Pancreas (tissue), 10 donors: ENCODE results near the gene BTG4. TPM values are rescaled to one million over a fixed set of nuclear protein-coding genes. Genes with fewer than 3 reads are reported as not detected.

Experiments
- ATAC-seq, 4 donors: fragments of 200-7000 bp; cut with Tn5 transposase; one replicate each; pipeline versions ENCODE4 v1.8.0 to v1.9.1; 2020; ENCODE audit warnings: mild to moderate bottlenecking in 4 of 4, moderate library complexity in 4 of 4
- DNase-seq, 6 donors: peaks; one replicate each; pipeline ENCODE4 v3.0.0-alpha.2; 2020
- FAIRE-seq: peaks from 2 replicates; lab custom pipeline; 2012; peaks lifted over from hg19 to GRCh38; lab: Jason Lieb, UNC
- H3K27ac ChIP-seq, 4 donors: fragments of 200-600 bp; sonication (generic); 1 replicate in 3 of 4; 2 replicates in 1 of 4; pipeline versions ENCODE4 v1.5.0 to v1.8.0; 2020
- H3K27me3 ChIP-seq, 4 donors: fragments of 200-600 bp; one replicate each; pipeline ENCODE4 v1.8.0; 2021
- H3K36me3 ChIP-seq, 3 donors: fragments of 200-600 bp; sonication (generic) in 1 of 3; one replicate each; pipeline versions ENCODE4 v1.5.0 to v1.8.0; 2020 to 2021
- H3K4me1 ChIP-seq, 3 donors: fragments of 200-600 bp; one replicate each; pipeline ENCODE4 v1.8.0; 2021
- H3K4me3 ChIP-seq, 4 donors: fragments of 200-600 bp; sonication (generic) in 2 of 4; one replicate each; pipeline versions ENCODE4 v1.5.0 to v1.8.0; 2020 to 2021
- H3K9me3 ChIP-seq, 4 donors: fragments of 200-600 bp; one replicate each; pipeline ENCODE4 v1.8.0; 2021
- WGBS, 2 donors: extraction: QIAGEN DNeasy Blood & Tissue Kit; methylation state at CpG; one replicate each; pipeline ENCODE4 v1.1.7; 2013; 5-methylcytosine and 5-hydroxymethylcytosine counted together
- intact Hi-C, 3 donors: fragments of 100-400 bp; cut with DNase I; formaldehyde crosslinking; loops; one replicate each; pipeline versions ENCODE4 v1.11.1 to v1.14.2; 2022
- polyA plus RNA-seq, 2 donors: library from polyadenylated mRNA; stranded (reverse); fragments of 200-250 nt; gene quantifications; one replicate each; pipeline ENCODE4 v1.2.3, GENCODE V29; 2013
- total RNA-seq, 6 donors: library from RNA; stranded (reverse); fragmentation: NEBNext Ultra II Directional in 4 of 6; extraction: Animal tissue kit (Norgen Biotek cat#: 25700) in 4 of 6; gene quantifications; one replicate each; pipeline versions ENCODE4 v1.2.1 to v1.2.4, GENCODE V29; 2021 to 2023
- TF ChIP-seq, protein P1 (sequence below), 4 donors: fragments of 200-600 bp; sonication (generic) in 3 of 4; IDR thresholded peaks; one replicate each; pipeline versions ENCODE4 v1.5.0 to v1.8.0; 2021; ENCODE audit warnings: antibody characterized with exemption in 4 of 4
- donor health status: healthy with polysubstance abuse.
- donor health status: DM: no; HTN: no; CAD: no; lungs with moderate emphysema.
- donor health status: DM: no; HTN: no; CAD: no.
- donor health status: control.
- donor health status: control.
- donor health status: Bipolar disorder and iron deficiency.
- donor health status: DM: yes; HTN: yes; CAD: no.
- donor health status: DM: no; HTN: no; CAD: no.
- donor health status: DM: no; HTN: no; CAD: no.
- donor health status: DM: yes; HTN: yes; CAD: no.

The BTG4 gene
- total and polyA plus RNA-seq, 8 donors: not detected

DNA sequence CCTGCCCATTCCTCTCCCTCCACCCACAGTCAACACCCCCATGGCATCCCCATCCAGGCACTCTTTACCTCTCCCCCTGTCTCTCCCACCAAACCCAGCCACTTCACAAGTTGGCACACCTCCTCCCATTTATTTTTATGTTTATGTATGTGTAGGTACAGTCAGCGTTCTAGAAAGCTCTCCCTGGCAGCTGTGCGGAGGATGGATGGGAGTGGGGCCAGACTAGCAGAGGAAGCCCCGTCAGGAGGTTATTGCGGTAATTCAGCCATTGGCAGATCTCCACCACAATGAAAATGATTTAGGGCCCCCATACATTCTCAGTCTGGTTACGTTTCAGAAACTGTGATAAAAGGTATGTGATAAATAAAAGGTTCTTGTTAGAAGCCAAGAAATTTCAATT is 51.3 kb downstream of the BTG4 start:
- Histone ChIP-seq H3K9me3 (no peaks in the 10 kb centered on the region), H3K4me1 (no peaks in the 10 kb centered on the region), H3K36me3 (no peaks in the 10 kb centered on the region), H3K4me3 (no peak overlapping the region), H3K27ac (no peak overlapping the region), H3K27me3 (no peaks in the 10 kb centered on the region)
- DNase-seq (no peak), ATAC-seq (no peak), FAIRE-seq (no peak)
- TF ChIP-seq, protein P1, sequence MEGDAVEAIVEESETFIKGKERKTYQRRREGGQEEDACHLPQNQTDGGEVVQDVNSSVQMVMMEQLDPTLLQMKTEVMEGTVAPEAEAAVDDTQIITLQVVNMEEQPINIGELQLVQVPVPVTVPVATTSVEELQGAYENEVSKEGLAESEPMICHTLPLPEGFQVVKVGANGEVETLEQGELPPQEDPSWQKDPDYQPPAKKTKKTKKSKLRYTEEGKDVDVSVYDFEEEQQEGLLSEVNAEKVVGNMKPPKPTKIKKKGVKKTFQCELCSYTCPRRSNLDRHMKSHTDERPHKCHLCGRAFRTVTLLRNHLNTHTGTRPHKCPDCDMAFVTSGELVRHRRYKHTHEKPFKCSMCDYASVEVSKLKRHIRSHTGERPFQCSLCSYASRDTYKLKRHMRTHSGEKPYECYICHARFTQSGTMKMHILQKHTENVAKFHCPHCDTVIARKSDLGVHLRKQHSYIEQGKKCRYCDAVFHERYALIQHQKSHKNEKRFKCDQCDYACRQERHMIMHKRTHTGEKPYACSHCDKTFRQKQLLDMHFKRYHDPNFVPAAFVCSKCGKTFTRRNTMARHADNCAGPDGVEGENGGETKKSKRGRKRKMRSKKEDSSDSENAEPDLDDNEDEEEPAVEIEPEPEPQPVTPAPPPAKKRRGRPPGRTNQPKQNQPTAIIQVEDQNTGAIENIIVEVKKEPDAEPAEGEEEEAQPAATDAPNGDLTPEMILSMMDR (IDR thresholded peaks at IDR 0.05): no peak
- 59 to 63% methylated on average over 5 of the region's 5 CpGs for WGBS, 2 donors
- intact Hi-C loops: no loop called here

DNA sequence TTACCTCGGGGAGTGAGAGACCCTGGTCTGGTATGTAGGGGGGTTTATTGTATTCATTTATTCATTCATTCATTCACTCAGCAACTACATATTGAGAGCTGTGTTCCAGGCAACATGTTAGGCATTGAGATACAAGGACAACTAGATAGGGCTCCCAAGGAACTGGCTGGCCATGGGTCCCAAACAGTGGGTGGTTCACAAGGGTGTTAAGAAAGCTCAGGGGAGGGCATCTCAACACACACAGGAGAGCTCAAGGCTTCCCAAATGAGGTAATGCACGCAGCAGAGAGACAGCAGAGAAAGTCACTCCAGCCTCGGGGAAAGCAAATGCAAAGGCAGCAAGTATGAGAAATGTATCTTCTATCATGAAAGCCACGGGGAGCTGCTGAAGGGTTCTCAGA is 51.8 kb downstream of the BTG4 start:
- DNase-seq: no peak
- Histone ChIP-seq H3K27me3 (no peaks in the 10 kb centered on the region), H3K9me3 (no peaks in the 10 kb centered on the region), H3K4me1 (no peaks in the 10 kb centered on the region), H3K36me3 (no peaks in the 10 kb centered on the region), H3K27ac (no peak overlapping the region), H3K4me3 (no peak overlapping the region)
- FAIRE-seq: no peak
- TF ChIP-seq, protein P1 (IDR thresholded peaks at IDR 0.05): no peak
- ATAC-seq: no peak
- intact Hi-C loops: no loop called here
- WGBS, 2 donors: 69 to 75% methylated on average over 4 of the region's 4 CpGs

DNA sequence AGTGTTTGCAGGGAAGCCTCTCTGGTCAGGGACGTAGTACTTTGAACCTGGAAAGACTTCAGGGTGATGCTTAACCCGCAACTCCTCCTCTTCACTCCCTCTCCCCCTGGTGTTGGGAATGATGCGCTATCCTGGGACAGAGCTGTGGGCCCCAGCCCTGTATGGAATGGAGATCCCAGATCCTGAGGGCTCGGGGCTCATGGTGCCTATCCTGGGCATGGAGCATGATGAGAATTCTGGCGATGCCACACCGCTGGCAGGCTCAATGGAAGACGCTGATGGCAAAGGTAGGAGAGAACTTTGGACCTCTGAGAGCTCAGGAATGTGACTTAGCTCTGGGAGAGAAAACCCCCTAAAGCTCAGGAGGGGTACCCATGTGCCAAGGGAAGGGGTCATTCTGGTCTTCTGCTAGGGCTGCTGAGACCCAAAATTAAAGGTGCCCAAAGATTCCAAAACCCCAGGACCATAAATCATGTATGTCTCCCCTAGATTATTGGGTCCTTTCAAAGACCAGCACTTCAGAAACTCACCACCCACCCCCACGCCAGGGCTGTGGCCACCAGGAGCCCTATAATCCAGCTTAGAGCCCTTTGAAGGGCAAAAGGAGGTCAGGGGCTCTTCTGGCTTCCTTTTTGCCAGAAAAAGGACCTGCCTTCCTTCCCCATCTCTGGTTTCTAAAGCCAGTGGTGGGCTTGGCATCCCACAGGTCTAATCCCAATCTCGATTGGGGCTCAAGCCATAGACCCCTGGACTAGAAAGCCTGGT is 52.5 kb downstream of the BTG4 start:
- TF ChIP-seq, protein P1 (IDR thresholded peaks at IDR 0.05): no peak
- no peak for DNase-seq
- no peaks in the 10 kb centered on the region for H3K4me1 ChIP-seq
- intact Hi-C loops: no loop called here
- no peaks in the 10 kb centered on the region for H3K9me3 ChIP-seq
- FAIRE-seq: no peak
- no peak for ATAC-seq
- no peak overlapping the region for H3K4me3 ChIP-seq
- no peaks in the 10 kb centered on the region for H3K27me3 ChIP-seq
- H3K27ac ChIP-seq: no peak overlapping the region
- WGBS, 2 donors: 72 to 82% methylated on average over 9 of the region's 9 CpGs
- no peaks in the 10 kb centered on the region for H3K36me3 ChIP-seq

DNA sequence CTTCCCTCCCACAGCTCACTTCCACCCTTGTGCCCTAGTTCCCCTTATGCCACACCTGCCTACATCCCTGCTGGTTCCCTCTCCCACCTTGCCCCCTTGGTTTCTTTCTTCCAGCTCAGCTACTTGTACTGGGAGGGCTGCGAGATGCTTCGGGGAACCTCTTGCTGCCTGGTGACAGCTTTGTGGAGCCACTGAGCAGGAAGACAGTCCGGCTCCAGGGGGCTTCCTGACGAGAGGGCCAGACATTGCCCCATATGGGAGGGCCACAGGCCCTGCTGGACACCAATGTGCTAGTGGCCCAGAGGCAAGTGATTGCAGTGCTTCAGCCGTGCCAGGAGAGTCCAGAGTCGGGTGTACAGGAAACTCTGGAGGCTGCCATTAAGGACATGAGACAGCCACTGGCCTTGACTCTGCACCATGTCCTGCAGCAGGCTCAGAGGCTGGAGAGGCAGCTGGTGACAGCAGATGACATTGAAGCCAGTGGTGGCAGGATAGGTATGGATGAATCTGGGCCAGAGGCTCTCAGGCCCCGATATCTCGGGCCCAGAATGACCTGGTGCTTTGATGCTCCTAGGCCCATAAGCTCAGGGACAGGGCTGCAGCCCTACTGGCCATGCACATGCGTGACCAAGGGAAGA is 54.3 kb downstream of the BTG4 start:
- FAIRE-seq (no peak), DNase-seq (no peak), ATAC-seq (no peak)
- Histone ChIP-seq H3K4me3 (no peak overlapping the region), H3K27me3 (no peaks in the 10 kb centered on the region), H3K9me3 (no peaks in the 10 kb centered on the region), H3K27ac (no peak overlapping the region), H3K36me3 (no peaks in the 10 kb centered on the region), H3K4me1 (no peaks in the 10 kb centered on the region)
- WGBS, 2 donors: 76 to 86% methylated on average over 9 of the region's 9 CpGs
- TF ChIP-seq, protein P1 (IDR thresholded peaks at IDR 0.05): no peak
- intact Hi-C loops: no loop called here
